HG03064 (cell line): ENCODE data around the gene RASA4B.
"Not testable (repeated sequence)": the region's sequence is repeated elsewhere in the genome, so short reads cannot be mapped to it uniquely, and the experiment has no call there.

Experiments
- ATAC-seq: cut with Tn5 transposase; IDR thresholded peaks from one replicate; pipeline ENCODE4 v1.9.1; 2021; ENCODE audit warnings: low read depth; ENCODE audit not compliant: unreplicated experiment

The RASA4B gene

DNA sequence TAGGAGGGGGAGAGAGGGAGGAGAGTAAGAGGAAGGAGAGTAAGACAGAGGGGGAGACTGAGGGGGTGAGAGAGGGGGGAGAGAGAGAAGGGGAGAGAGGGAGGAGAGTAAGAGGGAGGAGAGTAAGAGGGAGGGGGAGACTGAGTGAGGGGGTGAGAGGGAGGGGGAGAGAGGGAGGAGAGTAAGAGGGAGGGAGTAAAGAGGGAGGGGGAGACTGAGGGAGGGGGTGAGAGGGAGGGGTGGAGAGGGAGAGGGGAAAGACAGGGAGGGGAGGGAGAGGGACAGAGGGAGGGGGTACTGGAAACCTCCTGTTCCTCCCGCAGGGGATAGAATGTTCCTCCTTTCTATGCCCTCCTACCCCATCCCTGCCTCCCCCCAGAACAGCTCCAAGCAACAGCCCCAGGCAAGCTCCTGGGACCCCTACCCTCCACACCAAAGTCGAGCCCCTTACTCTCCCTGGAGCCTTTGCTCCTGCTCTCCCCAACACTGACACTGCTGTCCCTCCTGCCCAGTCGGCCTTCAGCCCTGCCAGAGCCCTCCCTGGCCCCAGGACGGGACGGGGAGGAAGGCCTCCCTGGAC lies 4.8 kb downstream of the RASA4B start:
- not testable (repeated sequence) for ATAC-seq

DNA sequence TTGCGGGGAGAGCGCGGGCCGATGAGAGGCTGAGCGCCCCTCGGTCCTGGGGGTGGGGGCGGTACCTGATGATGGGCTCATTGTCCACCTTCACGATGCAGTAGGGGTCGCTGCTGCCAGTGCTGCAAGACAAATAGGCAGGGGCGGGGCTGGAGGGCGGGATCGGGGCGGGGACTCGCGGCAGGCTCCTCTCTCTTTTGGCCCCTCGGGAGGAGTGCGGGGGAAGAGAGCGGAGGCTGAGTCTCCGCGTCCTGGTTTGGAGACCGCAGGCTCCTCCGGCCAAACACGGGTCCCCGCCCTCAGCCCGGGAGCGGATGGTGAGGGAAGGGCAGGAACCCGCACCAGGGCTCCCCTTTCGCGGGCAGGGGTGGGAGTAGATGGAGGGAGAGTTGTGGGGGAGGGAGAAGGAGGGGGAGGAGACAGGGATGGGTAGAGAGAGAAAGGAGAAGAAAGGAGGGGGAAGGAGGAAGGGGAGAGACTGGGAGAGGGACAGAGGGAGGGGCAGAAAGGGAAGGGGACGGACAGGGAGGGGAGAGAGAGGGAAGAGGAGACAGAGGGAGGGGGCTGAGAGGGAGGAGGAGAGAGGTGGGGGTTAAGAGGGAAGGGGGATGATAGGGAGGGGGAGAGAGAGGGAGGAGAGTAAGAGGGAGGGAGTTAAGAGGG lies 5.6 kb downstream of the RASA4B start:
- peak; percentile 38 for ATAC-seq

DNA sequence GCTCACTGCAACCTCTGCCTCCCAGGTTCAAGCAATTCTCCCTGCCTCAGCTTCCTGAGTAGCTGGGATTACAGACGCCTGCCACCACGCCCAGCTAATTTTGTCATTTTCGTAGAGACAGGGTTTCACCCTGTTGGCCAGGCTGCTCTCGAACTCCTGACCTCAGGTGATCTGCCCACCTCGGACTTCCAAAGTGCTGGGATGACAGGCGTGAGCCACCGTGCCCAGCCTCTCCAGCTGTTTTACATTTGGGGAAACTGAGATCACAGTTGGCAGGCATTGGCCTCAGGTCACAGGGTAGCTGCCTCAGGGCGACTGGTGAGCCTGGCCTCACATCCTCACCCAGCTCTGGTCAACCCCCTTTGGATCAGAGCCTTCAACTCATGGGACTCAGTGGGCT lies 7.0 kb downstream of the RASA4B start:
- ATAC-seq, result not testable (repeated sequence)

DNA sequence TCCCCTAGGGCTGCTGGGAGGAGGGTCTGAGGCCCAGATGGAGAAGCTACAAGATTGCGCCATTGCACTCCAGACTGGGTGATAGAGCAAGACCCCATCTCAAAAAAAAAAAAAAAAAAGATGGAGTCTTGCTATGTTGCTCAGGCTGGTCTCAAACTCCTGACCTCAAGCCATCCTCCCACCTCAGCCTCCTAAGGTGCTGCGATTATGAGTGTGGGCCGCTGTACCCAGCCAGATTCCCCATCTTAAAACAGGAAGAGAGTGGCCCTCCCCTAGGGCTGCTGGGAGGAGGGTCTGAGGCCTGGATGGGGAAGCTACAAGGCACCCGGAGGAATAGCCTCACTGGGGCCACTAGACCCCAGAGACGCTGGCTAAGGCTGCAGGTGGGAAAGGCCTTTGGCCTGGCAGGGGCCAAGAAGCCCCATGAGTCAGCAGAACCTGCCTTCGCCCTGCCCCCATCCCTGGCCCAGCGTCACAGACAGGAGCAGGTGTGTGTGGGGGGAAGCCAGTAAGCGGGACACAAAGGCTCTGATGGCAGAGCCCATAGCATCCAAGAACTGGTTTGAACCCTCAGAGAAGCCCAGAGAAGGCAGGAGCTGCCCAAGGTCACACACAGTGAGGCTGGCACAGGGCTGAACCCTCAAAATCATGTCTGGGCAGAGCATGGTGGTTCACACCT lies 10.0 kb downstream of the RASA4B start:
- ATAC-seq, result not testable (repeated sequence)

DNA sequence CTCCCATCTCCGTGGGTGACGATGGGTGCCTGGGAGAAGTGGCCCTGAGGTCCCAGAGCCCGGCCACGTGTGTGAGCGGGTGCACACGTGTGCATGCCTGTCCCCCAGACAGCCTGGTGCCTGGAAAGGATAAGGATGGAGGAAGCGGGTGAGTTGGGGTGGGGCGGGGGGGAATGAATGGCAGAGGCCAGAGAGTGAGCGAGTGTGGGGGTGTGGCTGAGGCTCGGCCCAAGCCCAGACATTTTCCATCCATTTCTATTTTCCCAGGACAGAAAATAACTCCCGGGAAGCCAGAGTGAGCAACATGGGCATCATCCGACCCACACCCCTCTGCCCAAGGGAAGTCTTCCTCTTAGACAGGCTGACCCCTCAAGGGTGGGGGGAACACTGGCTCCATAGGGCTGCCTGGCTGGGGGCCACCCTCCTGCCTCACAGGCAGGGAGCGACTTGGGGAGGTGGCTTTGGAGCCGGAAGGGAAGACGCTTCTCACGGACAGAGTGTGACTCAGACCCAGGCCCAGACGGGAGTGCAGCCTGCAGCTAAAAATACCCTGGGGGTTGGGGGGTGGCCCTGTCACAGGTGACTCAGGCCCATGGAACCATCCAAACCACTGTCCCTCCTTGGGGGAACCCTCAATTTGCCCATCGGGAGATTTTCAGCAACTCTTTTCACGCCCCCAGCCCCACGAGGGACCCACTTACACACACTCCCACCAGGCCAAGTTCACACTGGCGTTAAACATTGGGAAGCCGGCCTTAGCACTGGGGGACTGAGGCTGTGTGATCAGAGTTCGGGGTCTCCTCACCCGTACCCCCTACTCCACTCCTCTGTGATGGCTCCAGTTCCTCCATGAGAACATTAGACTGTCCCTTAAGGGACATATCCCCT lies 12.0 kb downstream of the RASA4B start:
- ATAC-seq, result not testable (repeated sequence)

DNA sequence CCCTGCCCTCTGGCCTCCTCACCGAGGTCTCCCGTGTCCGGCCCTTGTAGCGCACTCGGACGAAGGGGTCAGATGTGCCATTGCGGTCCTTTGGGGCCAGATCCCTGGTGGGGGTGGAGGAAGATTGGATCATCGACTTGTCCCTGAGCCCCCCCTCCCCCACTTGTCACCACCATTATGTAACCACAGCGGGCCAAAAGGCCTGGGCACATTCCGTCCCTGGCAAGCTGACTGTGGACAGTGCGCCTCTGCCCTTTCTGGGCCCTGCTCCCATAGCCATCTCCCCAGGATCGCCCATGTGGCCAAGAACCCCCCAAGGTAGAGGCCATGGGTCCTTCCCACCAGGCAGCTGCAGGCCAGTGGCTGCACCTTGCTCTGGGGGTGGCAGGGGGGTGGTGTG lies 14.4 kb downstream of the RASA4B start:
- ATAC-seq, result not testable (repeated sequence)

DNA sequence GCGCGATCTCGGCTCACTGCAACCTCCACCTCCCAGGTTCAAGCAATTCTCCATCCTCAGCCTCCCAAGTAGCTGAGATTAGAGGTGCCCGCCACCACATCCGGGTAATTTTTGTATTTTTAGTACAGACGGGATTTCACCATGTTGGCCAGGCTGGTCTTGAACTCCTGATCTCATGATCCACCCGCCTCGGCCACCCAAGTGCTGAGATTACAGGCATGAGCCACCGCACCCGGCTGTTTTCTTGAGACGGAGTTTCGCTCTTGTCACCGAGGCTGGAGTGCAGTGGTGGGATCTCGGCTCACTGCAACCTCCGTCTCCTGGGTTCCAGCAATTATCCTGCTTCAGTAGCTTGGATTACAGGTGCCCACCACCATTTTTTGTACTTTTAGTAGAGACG lies 19.3 kb downstream of the RASA4B start:
- not testable (repeated sequence) for ATAC-seq

DNA sequence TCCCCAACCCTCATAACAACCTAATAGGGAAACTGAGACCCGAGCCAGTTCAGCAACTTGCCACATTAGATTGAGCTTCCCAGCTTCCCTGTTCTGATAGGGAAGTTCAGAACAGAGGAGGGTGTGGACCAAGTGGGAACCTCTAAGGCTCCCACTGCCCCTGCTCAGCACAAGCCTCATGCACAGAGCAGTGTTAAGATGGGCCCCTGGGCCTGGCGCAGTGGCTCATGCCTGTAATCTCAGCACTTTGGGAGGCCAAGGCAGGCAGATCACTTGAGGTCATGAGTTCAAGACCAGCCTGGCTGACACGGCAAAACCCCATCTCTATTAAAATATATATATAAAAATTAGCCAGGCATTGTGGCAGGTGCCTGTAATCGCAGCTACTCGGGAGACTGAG lies 20.3 kb downstream of the RASA4B start:
- ATAC-seq, result not testable (repeated sequence)

DNA sequence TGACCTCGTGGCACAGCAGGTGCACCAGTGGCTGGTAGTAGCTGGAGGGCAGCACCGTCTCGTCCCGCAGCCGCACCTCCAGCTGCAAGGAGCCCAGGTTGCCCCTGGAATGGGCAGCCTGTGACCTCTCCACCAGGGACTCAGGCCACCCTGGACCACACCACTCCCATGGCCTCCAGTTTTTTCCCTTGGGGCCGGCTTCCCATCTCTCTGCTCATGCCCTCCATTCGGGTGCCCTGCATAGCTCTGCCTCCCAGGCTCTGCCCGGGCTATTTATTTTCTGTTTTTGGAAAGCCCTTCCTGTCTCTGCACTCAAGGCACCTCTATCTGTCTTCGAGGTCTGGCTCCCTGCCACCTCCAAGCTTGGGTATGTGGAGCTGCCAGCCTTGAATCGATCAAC lies 20.7 kb downstream of the RASA4B start:
- ATAC-seq, result not testable (repeated sequence)

DNA sequence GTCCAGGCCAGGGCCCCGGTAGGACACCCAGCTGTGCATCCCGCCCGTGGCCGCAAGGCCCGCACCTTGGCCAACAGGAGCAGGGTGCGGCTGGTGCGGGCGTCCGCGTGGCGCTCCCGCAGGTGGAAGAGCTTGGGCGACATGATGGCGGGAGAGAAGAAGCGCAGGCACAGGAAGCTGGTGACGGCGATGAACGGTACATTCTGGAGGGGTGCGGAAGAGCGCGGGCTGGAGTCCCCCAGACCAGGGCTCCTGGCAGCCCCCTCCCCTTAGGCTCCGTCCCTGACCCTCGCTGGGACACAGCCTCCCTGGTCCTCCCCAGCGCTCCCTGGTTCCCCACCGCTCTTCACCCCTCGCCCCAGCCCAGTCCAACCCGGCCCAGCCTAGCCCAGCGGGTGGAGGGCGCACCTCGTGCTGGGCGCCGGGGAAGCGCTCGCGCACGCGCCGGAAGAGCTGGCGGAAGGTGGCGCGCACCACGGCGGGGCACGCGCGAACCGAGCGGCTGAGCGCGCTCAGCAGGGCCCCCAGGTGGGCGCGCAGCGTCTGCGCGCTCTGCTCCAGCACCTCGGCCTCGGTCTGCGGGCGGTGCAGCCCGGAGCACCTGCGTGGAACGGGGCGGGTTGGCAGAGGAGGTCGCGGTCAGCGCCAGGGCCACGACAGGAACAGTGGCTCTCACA lies 23.0 kb downstream of the RASA4B start:
- peak; percentile 64 for ATAC-seq

DNA sequence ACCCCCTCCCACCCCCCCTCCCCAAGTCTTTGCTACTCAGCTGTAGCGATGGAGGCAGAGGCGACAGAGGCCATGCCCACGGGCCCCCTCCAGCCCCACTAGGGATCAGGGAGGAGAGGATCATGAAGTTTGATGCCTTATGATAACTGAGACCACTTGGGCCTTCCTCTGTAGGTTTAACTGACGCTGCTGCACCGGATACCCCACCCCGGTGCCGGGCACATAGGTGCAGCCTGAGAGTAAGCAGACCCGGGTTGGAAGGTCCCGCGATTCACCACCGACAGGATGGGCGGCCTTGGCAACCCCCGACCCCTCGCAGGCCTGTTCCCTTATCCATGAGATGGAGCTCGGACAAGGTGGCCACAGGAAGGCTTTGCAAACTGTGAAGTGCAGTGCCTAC lies 23.6 kb downstream of the RASA4B start:
- peak; percentile 4 for ATAC-seq

DNA sequence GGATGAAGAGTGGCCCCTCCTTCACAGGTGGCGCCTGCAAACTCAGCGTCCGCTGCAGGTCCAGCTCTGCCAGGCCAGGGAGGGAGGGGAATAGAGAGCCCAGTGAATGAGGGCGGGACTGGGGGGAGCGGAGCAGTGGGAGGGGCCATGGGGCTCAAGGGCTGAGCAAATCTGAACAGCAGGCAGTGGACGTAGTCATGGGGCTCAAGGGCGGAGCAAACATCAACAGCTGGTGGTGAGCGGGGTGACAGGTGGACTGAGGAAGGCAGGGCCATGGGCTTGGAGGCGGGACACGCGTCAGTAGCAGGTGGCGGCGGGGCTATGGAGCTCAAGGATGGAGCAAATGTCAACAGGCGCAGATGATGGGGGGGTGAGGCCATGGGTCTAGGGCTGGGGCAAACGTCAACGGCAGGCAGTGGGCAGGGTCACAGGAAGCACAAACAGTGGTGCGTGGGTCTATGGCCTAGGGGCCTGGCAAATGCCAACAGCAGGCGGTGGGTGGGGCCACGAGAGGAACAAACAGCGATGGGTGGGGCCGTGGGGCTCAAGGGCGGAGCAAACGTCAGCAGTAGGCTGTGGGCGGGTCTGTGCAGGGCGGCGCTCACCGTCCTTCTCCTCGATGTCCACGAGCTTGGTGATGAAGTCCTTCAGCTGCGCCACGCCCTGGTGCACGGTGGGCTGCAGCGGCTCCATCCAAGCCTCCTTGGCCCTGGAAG lies 24.2 kb downstream of the RASA4B start:
- ATAC-seq, result peak; percentile 31

DNA sequence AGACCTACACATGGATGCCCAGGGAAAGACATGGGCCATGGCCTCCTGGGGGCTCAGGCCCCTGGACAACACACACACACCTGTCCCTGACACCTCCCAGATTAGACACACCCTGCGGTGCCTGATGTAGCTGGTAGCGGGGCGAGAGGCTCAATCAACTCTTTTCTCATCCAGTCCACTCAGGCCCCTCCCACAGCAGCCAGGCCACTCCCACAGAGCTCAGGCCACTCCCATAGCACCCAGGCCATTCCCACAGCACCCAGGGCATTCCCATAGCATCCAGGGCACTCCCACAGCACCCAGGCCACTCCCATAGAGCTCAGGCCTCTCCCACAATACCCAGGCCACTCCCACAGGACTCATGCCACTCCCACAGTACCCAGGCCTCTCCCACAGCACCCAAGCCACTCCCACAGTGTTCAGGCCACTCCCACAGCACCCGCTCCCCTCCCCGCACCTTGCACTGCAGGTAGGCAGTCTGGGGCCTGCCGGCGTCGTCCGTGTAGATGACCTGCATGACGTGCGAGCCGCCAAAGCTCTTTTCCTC lies 27.0 kb downstream of the RASA4B start:
- not testable (repeated sequence) for ATAC-seq

DNA sequence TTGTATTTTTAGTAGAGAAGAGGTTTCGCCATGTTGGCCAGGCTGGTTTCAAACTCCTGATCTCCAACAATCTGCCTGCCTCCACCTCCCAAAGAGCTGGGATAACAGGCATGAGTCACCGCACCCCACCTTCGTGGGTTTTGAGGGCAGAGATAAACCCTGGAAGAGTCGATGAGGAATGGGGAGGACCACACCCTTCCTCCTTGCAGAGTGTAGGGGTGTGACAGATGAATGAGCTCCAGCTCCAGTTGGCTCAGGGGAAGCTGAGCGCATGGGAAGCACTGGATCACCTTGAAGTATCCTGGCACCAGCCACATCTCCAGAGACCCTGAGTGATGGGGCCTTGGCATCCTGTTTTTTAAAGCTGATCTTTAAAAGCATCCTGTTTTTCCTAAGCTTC lies 33.3 kb downstream of the RASA4B start:
- not testable (repeated sequence) for ATAC-seq

DNA sequence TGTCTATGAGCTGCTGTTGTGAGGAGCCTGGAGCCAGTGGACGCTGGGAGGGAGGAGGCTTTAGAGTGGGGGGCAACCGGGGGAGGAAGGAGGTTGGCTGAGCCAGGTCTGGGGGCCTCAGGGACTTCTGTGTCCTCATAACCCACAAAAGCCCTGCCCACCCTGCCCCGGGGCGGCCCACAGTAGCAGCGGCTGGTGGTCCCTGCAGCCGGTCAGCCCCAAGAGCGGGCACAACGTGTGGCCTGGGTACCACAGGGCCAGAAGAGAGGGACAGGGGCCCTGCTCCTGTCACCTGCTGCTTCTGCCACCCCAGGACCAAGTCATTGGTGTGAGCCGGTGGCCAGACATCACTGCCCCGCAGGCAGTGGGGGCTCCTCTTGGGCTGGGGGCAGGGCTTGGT lies 35.6 kb downstream of the RASA4B start:
- ATAC-seq, result not testable (repeated sequence)

DNA sequence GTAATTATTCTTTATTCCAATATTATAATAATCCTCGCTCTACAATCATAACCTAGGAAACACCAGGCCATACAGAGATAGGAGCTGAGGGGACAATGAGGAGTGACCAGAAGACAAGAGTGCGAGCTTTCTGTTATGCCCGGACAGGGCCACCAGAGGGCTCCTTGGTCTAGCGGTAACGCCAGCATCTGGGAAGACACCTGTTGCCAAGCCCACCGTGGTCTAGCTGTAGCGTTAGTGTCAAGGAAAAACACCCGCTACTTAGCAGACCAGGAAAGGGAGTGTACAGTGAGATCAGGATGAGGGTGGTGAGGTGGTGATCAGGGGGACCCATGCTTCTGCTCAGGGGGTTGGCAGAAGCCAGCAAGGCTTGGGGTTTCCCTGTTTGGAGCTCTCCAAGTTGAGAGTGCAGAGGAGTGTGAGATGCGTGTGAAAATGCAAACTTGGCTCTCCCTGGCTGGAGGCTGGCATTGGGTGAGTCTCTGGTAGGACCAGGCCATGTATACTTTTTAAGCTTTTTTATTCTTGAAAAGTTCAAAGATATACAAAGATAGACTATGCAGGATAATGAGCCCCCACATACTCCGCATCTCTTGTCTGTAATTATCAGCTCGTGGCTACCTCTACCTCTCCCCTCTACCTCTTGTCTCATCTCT lies 37.5 kb downstream of the RASA4B start:
- ATAC-seq, result not testable (repeated sequence)

DNA sequence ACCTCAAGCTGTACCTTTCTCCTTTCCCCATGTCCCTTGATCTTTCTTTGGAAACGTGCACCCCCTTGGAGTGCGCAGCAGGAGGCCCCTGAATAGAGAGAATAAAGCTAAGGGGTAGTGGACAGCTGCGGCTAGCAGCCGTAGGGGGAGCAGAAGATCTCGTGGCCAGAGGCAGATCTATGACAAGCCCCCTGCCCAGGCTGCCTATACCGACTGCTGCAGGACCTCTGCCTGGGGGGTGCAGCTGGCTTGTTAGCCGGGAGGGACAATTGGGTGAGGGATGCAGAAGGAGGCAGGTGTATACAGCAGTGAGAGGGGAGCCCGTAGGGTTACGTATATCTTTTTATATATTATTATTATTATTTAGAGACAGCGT lies 38.4 kb downstream of the RASA4B start:
- peak; percentile 18 for ATAC-seq

DNA sequence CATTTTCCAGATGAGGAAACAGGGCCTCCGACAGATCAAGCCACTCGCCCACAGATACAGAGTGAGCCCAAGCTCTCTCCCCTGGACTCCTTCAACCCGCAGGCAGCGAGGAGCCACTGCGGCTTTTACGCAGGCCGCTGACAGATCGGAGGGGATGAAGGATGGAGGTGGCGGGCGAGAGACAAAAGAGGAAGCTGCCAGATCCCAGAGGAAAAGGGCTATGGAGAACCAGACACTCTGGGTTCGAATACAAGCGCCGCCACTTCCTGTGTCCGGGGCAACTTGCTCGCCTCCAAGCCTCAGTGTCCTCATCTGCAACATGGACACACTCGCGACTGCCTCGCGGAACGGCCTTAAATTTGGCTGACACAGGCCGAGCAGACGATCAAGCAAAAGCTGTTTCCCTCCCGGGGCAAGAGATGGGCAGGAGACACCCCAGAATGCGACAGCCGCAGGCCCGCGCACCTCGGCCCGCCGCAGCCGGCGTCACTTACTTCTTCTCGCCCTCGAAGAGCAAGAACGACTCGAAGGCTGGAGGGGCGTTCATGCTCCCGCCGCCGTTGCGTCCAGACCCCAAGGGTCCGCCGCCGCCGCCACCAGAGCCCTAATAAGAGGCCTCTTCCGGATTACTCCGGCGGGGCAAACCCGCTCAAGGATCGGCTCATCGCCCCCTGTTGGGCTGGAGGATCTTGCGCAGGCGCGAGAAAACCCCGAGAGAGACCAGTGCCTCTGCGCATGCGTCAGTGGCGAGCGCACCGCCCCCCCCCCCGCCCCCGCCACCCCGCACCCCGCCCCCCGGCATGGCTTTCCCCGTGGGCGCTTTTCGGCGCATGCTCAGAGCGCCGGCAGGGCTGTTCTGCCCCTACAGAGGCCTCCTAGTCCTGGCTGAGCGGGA lies 39.0 kb downstream of the RASA4B start, which contains the start of gene POLR2J:
POLR2J (minus strand) TSS at position 609 of the 895 bp plus-strand sequence; CDS start at position 547, 62 bp downstream.
- peak; percentile 80 for ATAC-seq
